ENCODE data around the gene STK35.

The STK35 gene

GRCh38 chr20:2156666-2157624 lies 55.3 kb downstream of the STK35 start:
- FAIRE-seq: no peak
- no peak for DNase-seq (ENCODE audit: insufficient read length, low spot score)
- TF ChIP-seq CTCF (IDR thresholded peaks at IDR 0.05; ENCODE audit: insufficient read depth, missing control alignments): no peak

DNA sequence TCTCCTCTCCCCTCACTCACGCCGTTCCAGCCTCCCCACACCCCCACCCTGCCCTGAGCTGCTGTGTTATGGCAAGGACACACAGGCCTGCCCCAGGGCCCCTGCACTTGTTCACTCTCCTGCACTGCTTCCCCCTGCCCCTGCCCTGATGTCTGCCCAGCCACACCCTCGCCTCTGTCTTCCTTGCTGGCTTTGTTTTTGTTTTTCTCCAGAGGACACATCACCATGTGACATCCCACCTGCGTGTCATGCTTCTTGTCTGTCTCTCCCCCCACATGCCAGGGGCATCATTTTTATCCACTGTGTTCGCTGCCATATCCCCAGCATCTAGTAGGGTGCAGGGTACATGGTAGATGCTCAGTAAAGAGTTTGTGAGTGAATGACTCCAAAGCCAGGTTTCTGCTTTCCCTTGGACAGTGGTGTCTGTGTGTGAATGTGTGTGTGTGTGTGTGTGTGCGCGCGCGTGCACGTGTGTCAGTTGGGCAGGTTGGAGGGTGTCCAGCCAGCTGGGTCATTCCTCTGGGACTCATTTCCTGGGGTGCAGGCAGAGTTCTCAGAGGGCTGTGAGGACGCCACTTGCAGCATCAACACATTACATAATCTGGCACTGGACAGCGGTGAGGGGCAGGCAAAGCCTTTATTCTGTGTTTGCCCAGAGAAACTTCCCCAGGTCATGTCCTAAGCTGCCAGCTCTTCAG lies 60.6 kb downstream of the STK35 start:
- no peak for TF ChIP-seq CTCF (IDR thresholded peaks at IDR 0.05; ENCODE audit: insufficient read depth, missing control alignments)
- DNase-seq (ENCODE audit: insufficient read length, low spot score) (no peak), FAIRE-seq (no peak)

DNA sequence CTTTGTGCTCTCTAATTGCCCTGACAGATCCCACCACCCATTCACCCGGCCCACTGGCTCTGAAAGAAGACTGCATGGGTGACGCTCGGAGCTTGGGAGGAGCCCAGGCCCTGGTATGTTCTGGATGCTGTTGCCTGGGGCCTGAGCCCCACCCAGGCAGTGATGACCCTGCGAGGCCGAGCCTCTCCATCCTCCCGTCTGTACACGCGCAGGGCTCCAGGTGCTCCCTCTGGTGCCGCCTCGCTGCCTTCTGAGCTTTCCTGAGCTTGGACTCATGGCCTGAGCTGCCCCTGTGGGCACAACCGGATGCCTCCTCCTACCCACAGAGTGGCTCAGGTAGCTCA lies 61.2 kb downstream of the STK35 start:
- no peak for FAIRE-seq
- no peak for TF ChIP-seq CTCF (IDR thresholded peaks at IDR 0.05; ENCODE audit: insufficient read depth, missing control alignments)
- no peak for DNase-seq (ENCODE audit: insufficient read length, low spot score)

- FAIRE-seq (no peak), DNase-seq (ENCODE audit: insufficient read length, low spot score) (no peak)
- no peak for TF ChIP-seq CTCF (IDR thresholded peaks at IDR 0.05; ENCODE audit: insufficient read depth, missing control alignments)
Measured at GRCh38 chr20:2163312-2163711, 61.7 kb downstream of the STK35 start.

GRCh38 chr20:2163757-2164156 lies 62.1 kb downstream of the STK35 start:
- TF ChIP-seq CTCF (IDR thresholded peaks at IDR 0.05; ENCODE audit: insufficient read depth, missing control alignments): no peak
- DNase-seq (ENCODE audit: insufficient read length, low spot score): no peak
- no peak for FAIRE-seq

DNA sequence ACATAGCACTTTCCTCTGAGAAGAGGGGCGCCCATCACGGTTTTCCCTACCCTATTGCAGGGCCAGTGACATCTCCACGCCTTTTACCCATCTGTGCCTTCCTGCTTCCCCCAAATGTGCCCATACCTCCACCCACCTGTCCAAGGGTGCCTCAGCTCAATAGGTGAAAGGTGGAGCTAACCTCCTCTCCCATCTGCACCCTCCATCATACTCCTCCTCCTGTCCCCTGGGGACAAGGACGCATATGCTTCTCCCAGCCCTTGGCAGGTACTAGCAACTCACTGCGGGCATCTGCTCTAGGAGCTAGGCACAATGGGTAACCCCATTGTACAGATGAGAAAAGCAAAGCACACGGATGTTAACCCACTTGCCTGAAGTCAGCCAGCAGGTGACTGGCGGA lies 62.8 kb downstream of the STK35 start:
- FAIRE-seq: no peak
- TF ChIP-seq CTCF (IDR thresholded peaks at IDR 0.05; ENCODE audit: insufficient read depth, missing control alignments): no peak
- DNase-seq (ENCODE audit: insufficient read length, low spot score): no peak

DNA sequence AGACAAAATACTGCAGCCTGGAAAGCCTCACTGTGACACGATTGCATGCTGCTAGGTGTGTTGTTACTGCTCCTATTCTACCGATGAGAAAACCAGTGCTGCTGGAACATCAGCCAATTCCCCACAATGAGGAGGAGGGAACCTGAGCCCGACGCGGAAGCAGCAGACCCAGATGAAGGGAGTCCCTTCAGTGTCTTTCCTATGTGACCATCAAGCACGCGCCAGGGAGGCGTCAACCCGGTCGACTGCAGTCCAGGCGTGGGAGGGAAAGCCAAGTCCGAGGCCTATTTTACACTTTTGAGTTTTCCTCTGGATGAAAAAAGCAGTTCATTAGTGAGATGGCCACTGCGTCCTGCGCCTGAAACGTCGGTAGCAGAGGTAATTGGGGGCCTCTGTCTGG lies 63.3 kb downstream of the STK35 start:
- TF ChIP-seq CTCF (IDR thresholded peaks at IDR 0.05; ENCODE audit: insufficient read depth, missing control alignments): no peak
- no peak for DNase-seq (ENCODE audit: insufficient read length, low spot score)
- FAIRE-seq: no peak

Measured in D721Med (cell line).